CD14-positive monocyte (primary cell): ENCODE data around the gene RNF111. TPM values are rescaled to one million over a fixed set of nuclear protein-coding genes. Genes with fewer than 3 reads are reported as not detected.

Experiments
- DNase-seq, 3 donors: peaks; one replicate each; pipeline ENCODE4 v3.0.0-alpha.2; 2011 to 2022
- H2AFZ ChIP-seq: 2 replicates; pipeline ENCODE4 v1.6.0; 2012; ENCODE audit warnings: mild to moderate bottlenecking, low read depth, low read length, inconsistent platforms; ENCODE audit not compliant: insufficient read depth, poor library complexity, severe bottlenecking
- H3K27ac ChIP-seq, 2 donors: 1 replicate in 1 of 2; 2 replicates in 1 of 2; pipeline ENCODE4 v1.5.1; 2012 to 2013; ENCODE audit warnings: low read length in 2 of 2, control low read depth in 1 of 2, inconsistent platforms in 1 of 2, low read depth in 1 of 2, mild to moderate bottlenecking in 1 of 2
- H3K27me3 ChIP-seq, 2 donors: one replicate each; pipeline versions ENCODE4 v1.6.0 to v1.6.1; 2011 to 2013; ENCODE audit warnings: low read length in 2 of 2; ENCODE audit not compliant: control insufficient read depth in 2 of 2, insufficient read depth in 2 of 2
- H3K36me3 ChIP-seq, 2 donors: replicated peaks in 1 of 2; 1 replicate in 1 of 2; 2 replicates in 1 of 2; pipeline versions ENCODE4 v1.5.1 to v1.6.1; 2012 to 2013; ENCODE audit warnings: low read length in 2 of 2, control low read depth in 1 of 2, inconsistent platforms in 1 of 2, mild to moderate bottlenecking in 1 of 2; ENCODE audit not compliant: insufficient read depth in 2 of 2, control insufficient read depth in 1 of 2
- H3K4me1 ChIP-seq, 2 donors: 1 replicate in 1 of 2; 2 replicates in 1 of 2; pipeline versions ENCODE4 v1.5.1 to v1.6.1; 2012 to 2013; ENCODE audit warnings: low read length in 2 of 2, control low read depth in 1 of 2, inconsistent platforms in 1 of 2, mild to moderate bottlenecking in 1 of 2, moderate library complexity in 1 of 2; ENCODE audit not compliant: insufficient read depth in 2 of 2, control insufficient read depth in 1 of 2
- H3K4me2 ChIP-seq: replicated peaks from 2 replicates; pipeline ENCODE3; 2012; ENCODE audit warnings: low read length, moderate library complexity, mild to moderate bottlenecking; ENCODE audit not compliant: poor library complexity, severe bottlenecking; ENCODE audit errors: extremely low read depth
- H3K4me3 ChIP-seq, 3 experiments: fragments of 200-600 bp in 1 of 3; sonication (generic) in 1 of 3; replicated peaks in 1 of 3; 1 replicate in 2 of 3; 2 replicates in 1 of 3; pipeline ENCODE4 v1.5.1; 2011 to 2013; ENCODE audit warnings: low read length in 3 of 3, mild to moderate bottlenecking in 3 of 3, control low read depth in 2 of 3, low read depth in 2 of 3, inconsistent platforms in 1 of 3, moderate library complexity in 1 of 3
- H3K79me2 ChIP-seq: 2 replicates; pipeline ENCODE4 v1.6.0; 2012; ENCODE audit warnings: mild to moderate bottlenecking, control low read depth, inconsistent platforms, low read length, moderate library complexity; ENCODE audit not compliant: insufficient read depth
- H3K9ac ChIP-seq: 2 replicates; pipeline ENCODE4 v1.6.0; 2017; ENCODE audit warnings: low read length, mild to moderate bottlenecking; ENCODE audit not compliant: insufficient read depth, poor library complexity, severe bottlenecking
- H3K9me3 ChIP-seq, 2 donors: replicated peaks in 1 of 2; 1 replicate in 1 of 2; 2 replicates in 1 of 2; pipeline versions ENCODE4 v1.5.1 to v1.6.1; 2012 to 2013; ENCODE audit warnings: low read length in 2 of 2, control low read depth in 1 of 2; ENCODE audit not compliant: control insufficient read depth in 1 of 2, insufficient read depth in 1 of 2
- H4K20me1 ChIP-seq: 2 replicates; pipeline ENCODE4 v1.6.0; 2012; ENCODE audit warnings: mild to moderate bottlenecking, low read length, control low read depth, moderate library complexity; ENCODE audit not compliant: insufficient read depth
- H3K27ac Mint-ChIP-seq, 7 donors: one replicate each; pipeline ENCODE4 v1.8.0; 2020; ENCODE audit warnings: mild to moderate bottlenecking in 7 of 7, mixed read lengths in 7 of 7, moderate library complexity in 6 of 7, inconsistent platforms in 2 of 7
- H3K27me3 Mint-ChIP-seq, 3 donors: one replicate each; pipeline ENCODE4 v1.8.0; 2021 to 2022; ENCODE audit warnings: low read depth in 3 of 3, mild to moderate bottlenecking in 3 of 3, mixed read lengths in 3 of 3, moderate library complexity in 3 of 3, inconsistent platforms in 1 of 3
- H3K36me3 Mint-ChIP-seq, 2 donors: one replicate each; pipeline ENCODE4 v1.8.0; 2020; ENCODE audit warnings: mixed read lengths in 2 of 2, inconsistent platforms in 1 of 2, mild to moderate bottlenecking in 1 of 2
- H3K4me1 Mint-ChIP-seq: one replicate; pipeline ENCODE4 v1.8.0; 2020; ENCODE audit warnings: mild to moderate bottlenecking, mixed read lengths
- H3K4me3 Mint-ChIP-seq, 2 donors: one replicate each; pipeline ENCODE4 v1.8.0; 2020; ENCODE audit warnings: mild to moderate bottlenecking in 2 of 2, mixed read lengths in 2 of 2, moderate library complexity in 1 of 2
- H3K9me3 Mint-ChIP-seq, 7 donors: one replicate each; pipeline ENCODE4 v1.8.0; 2020 to 2022; ENCODE audit warnings: mixed read lengths in 7 of 7, mild to moderate bottlenecking in 6 of 7, moderate library complexity in 6 of 7, inconsistent platforms in 2 of 7
- WGBS: methylation state at CpG from one replicate; pipeline ENCODE4 v1.1.5; 2013; ENCODE audit warnings: missing lambda C conversion rate; ENCODE audit not compliant: insufficient coverage; 5-methylcytosine and 5-hydroxymethylcytosine counted together
- intact Hi-C, 2 donors: fragments of 100-400 bp; cut with micrococcal nuclease; formaldehyde crosslinking; loops; one replicate each; pipeline versions ENCODE4 v1.15.0 to v1.15.1; 2023
- polyA plus RNA-seq, 3 donors: library from polyadenylated mRNA; depleted of rRNA in 1 of 3; unstranded in 2 of 3; stranded (reverse) in 1 of 3; fragments of 300-500 nt in 2 of 3; fragments of >200 nt in 1 of 3; fragmentation: Illumina TruSeq in 2 of 3; gene quantifications; 1 replicate in 2 of 3; 2 replicates in 1 of 3; pipeline ENCODE4 v1.2.3, GENCODE V29; 2012 to 2021
- TF ChIP-seq, protein P1 (sequence below): fragments of 200-600 bp; IDR thresholded peaks from one replicate; pipeline ENCODE4 v1.8.0; 2022; ENCODE audit warnings: antibody characterized with exemption, mild to moderate bottlenecking

Gene RNF111
- polyA plus RNA-seq, 3 donors, result 10.2 to 28.0 (median 18.2) TPM

DNA sequence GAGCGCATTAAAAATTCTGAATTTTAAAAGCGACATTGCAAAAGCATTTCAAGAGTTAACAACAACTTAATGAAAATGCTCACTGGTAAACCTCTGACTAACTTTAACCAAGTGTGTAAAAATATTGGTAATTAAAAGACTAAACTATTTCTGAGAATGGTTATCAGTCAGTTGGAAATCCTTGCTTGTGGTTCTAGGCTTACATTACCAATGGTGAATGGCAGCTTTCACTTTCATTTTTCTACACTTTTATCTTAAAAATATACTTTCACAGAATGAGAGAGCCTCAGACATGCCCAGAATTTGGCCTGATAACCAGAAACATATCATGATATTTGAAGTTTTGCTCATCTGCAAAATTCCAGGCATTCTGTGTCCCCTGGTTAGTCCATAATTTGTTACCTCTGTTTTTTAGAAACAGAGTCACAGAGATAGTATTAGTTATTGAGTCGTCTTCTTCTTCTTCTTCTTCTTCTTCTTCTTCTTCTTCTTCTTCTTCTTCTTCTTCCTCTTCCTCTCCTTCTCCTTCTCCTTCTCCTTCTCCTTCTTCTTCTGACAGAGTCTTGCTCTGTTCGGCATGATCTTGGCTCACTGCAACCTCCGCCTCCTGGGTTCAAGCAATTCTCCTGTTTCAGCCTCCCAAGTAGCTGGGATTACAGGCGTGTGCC, 5.5 kb upstream of the RNF111 start:
- Mint-ChIP-seq H3K27me3 (peaks cover 0 to 5% (median 0%) of the 10 kb centered on the region in 3 donors), H3K27ac (peak overlapping the region; percentile 88 to 97 (median 94)), H3K9me3 (peaks cover 0 to 2% (median 0%) of the 10 kb centered on the region in 7 donors), H3K36me3 (no peaks in the 10 kb centered on the region), H3K4me1 (peaks cover 80% of the 10 kb centered on the region), H3K4me3 (peak overlapping the region in 1 of 2 donors; percentile 74)
- Histone ChIP-seq H3K36me3 (no peaks in the 10 kb centered on the region), H3K79me2 (no peaks in the 10 kb centered on the region), H3K4me3 (peak overlapping the region in 1 of 3 experiments; percentile 46), H3K4me1 (peaks cover 78 to 97% of the 10 kb centered on the region in 2 donors), H2AFZ (peak overlapping the region; percentile 12), H3K9me3 (no peaks in the 10 kb centered on the region), H4K20me1 (no peaks in the 10 kb centered on the region), H3K4me2 (peak overlapping the region; percentile 41), H3K9ac (no peak overlapping the region), H3K27me3 (no peaks in the 10 kb centered on the region), H3K27ac (peak overlapping the region; percentile 60 to 72)
- TF ChIP-seq, protein P1, sequence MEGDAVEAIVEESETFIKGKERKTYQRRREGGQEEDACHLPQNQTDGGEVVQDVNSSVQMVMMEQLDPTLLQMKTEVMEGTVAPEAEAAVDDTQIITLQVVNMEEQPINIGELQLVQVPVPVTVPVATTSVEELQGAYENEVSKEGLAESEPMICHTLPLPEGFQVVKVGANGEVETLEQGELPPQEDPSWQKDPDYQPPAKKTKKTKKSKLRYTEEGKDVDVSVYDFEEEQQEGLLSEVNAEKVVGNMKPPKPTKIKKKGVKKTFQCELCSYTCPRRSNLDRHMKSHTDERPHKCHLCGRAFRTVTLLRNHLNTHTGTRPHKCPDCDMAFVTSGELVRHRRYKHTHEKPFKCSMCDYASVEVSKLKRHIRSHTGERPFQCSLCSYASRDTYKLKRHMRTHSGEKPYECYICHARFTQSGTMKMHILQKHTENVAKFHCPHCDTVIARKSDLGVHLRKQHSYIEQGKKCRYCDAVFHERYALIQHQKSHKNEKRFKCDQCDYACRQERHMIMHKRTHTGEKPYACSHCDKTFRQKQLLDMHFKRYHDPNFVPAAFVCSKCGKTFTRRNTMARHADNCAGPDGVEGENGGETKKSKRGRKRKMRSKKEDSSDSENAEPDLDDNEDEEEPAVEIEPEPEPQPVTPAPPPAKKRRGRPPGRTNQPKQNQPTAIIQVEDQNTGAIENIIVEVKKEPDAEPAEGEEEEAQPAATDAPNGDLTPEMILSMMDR, result no peak
- intact Hi-C loops, result loop anchor here (5.0 to 10.0 kb wide), 4 partner anchors 53 to 703 kb away; partner anchors contain the start of genes CCNB2 (in 2 of the 2) and BNIP2 (in 1 of the 2)
- WGBS, result no CpG with 5 or more reads among the region's 6 CpGs
- peak in 1 of 3 donors; percentile 15 for DNase-seq

DNA sequence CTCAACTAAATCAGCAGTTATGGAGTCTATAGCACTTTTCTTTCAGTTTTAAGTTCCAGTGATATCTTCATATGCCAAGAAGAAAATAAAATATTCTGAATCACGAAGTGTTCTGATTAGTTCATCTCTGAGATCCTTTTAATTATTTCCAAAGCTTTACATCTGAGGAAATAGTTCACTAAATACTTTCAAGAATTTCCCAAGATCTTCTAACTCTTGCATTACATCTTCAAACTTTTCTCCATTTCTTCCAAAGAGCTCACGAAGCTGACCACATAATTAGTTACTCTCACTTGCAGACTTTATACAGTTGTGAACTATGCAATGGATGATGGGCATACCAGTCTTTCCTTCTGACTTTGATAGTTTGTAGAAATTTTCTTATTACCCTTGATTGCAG, 4.2 kb upstream of the RNF111 start:
- no peaks in the 10 kb centered on the region for H4K20me1 ChIP-seq
- peaks cover 0 to 5% (median 0%) of the 10 kb centered on the region in 3 donors for H3K27me3 Mint-ChIP-seq
- no peak overlapping the region for H3K9ac ChIP-seq
- H3K4me1 ChIP-seq, result peaks cover 72 to 87% of the 10 kb centered on the region in 2 donors
- H3K9me3 Mint-ChIP-seq, result no peaks in the 10 kb centered on the region
- H3K4me3 ChIP-seq, result peak overlapping the region in 1 of 3 experiments; percentile 8
- H3K36me3 ChIP-seq, result no peaks in the 10 kb centered on the region
- H3K27me3 ChIP-seq, result no peaks in the 10 kb centered on the region
- peak overlapping the region in 1 of 2 donors; percentile 39 for H3K27ac ChIP-seq
- H3K9me3 ChIP-seq, result no peaks in the 10 kb centered on the region
- peaks cover 0 to 2% of the 10 kb centered on the region in 2 donors for H3K36me3 Mint-ChIP-seq
- TF ChIP-seq, protein P1, result no peak
- DNase-seq, result no peak
- H2AFZ ChIP-seq, result peak overlapping the region; percentile 22
- peaks cover 73% of the 10 kb centered on the region for H3K4me1 Mint-ChIP-seq
- peak overlapping the region in 4 of 7 donors; percentile 23 to 82 (median 48) for H3K27ac Mint-ChIP-seq
- intact Hi-C loops, result loop anchor here (5.0 to 10.0 kb wide), 4 partner anchors 52 to 702 kb away; partner anchors contain the start of genes CCNB2 (in 2 of the 2) and BNIP2 (in 1 of the 2)
- H3K4me2 ChIP-seq, result peak overlapping the region; percentile 2
- no CpG with 5 or more reads among the region's 2 CpGs for WGBS
- no peak overlapping the region for H3K4me3 Mint-ChIP-seq
- H3K79me2 ChIP-seq, result peaks cover 8% of the 10 kb centered on the region
